Mesodermal cell (in vitro differentiated cells): ENCODE data around the gene MS4A4A.
"Not testable (repeated sequence)": the region's sequence is repeated elsewhere in the genome, so short reads cannot be mapped to it uniquely, and the experiment has no call there.

Experiments
- H3K27ac ChIP-seq: 2 replicates; pipeline ENCODE4 v1.7.0; 2013; ENCODE audit warnings: mild to moderate bottlenecking, low read depth, low read length, moderate library complexity; ENCODE audit not compliant: severe bottlenecking
- H3K36me3 ChIP-seq: 2 replicates; pipeline ENCODE4 v1.7.1; 2013; ENCODE audit warnings: mild to moderate bottlenecking, low read length, moderate library complexity; ENCODE audit not compliant: control insufficient read depth, insufficient read depth
- H3K4me1 ChIP-seq: one replicate; pipeline ENCODE4 v1.7.1; 2013; ENCODE audit warnings: mild to moderate bottlenecking, low read length; ENCODE audit not compliant: insufficient read depth, control insufficient read depth, poor library complexity, severe bottlenecking
- H3K4me3 ChIP-seq: 2 replicates; pipeline ENCODE4 v1.7.0; 2013; ENCODE audit warnings: low read length, control low read depth, mild to moderate bottlenecking; ENCODE audit not compliant: insufficient read depth, poor library complexity, severe bottlenecking; ENCODE audit errors: extremely low read depth
- H3K9me3 ChIP-seq: 2 replicates; pipeline ENCODE4 v1.7.1; 2013; ENCODE audit warnings: mild to moderate bottlenecking, low read length, moderate library complexity; ENCODE audit not compliant: control insufficient read depth
- WGBS, 2 experiments: methylation state at CpG; one replicate each; pipeline ENCODE4 v1.1.5; 2013; ENCODE audit warnings: missing lambda C conversion rate in 2 of 2; ENCODE audit not compliant: insufficient coverage in 2 of 2; 5-methylcytosine and 5-hydroxymethylcytosine counted together

Gene MS4A4A

GRCh38 chr11:60263402-60263801 is 17.1 kb upstream of the MS4A4A start:
- 83 to 98% methylated on average over 2 to 4 of the region's 4 CpGs for WGBS, 2 experiments

GRCh38 chr11:60264644-60265043 is 15.8 kb upstream of the MS4A4A start:
- WGBS, 2 experiments, result 60 to 73% methylated on average over 3 to 4 of the region's 5 CpGs
- Histone ChIP-seq H3K36me3 (no peaks in the 10 kb centered on the region), H3K4me3 (no peak overlapping the region)

More at GRCh38 chr11:60263402-60263801, 17.1 kb upstream of the MS4A4A start:
- no peaks in the 10 kb centered on the region for H3K36me3 ChIP-seq
- no peak overlapping the region for H3K27ac ChIP-seq
- H3K4me3 ChIP-seq, result no peak overlapping the region
- peaks cover 7% of the 10 kb centered on the region for H3K9me3 ChIP-seq
- H3K4me1 ChIP-seq, result no peaks in the 10 kb centered on the region

GRCh38 chr11:60265373-60266214 is 14.9 kb upstream of the MS4A4A start:
- H3K4me3 ChIP-seq, result no peak overlapping the region
- H3K4me1 ChIP-seq, result no peaks in the 10 kb centered on the region
- H3K36me3 ChIP-seq, result no peaks in the 10 kb centered on the region
- peaks cover 14% of the 10 kb centered on the region for H3K9me3 ChIP-seq
- WGBS, 2 experiments, result 17 to 20% methylated on average over 1 of the region's 4 CpGs
- no peak overlapping the region for H3K27ac ChIP-seq

More at GRCh38 chr11:60264644-60265043, 15.8 kb upstream of the MS4A4A start:
- Histone ChIP-seq H3K27ac (no peak overlapping the region), H3K4me1 (no peaks in the 10 kb centered on the region), H3K9me3 (peaks cover 6% of the 10 kb centered on the region)

GRCh38 chr11:60274416-60274815 is 6.0 kb upstream of the MS4A4A start:
- H3K4me1 ChIP-seq, result no peaks in the 10 kb centered on the region
- H3K27ac ChIP-seq, result no peak overlapping the region
- peaks cover 9% of the 10 kb centered on the region for H3K9me3 ChIP-seq
- H3K4me3 ChIP-seq, result no peak overlapping the region
- H3K36me3 ChIP-seq, result no peaks in the 10 kb centered on the region

GRCh38 chr11:60281485-60281884 is 1.0 kb downstream of the MS4A4A start:
- H3K9me3 ChIP-seq, result no peaks in the 10 kb centered on the region
- H3K36me3 ChIP-seq, result no peaks in the 10 kb centered on the region
- H3K27ac ChIP-seq, result no peak overlapping the region
- peaks cover 2% of the 10 kb centered on the region for H3K4me1 ChIP-seq
- 83 to 100% methylated on average over 1 of the region's 2 CpGs for WGBS, 2 experiments
- no peak overlapping the region for H3K4me3 ChIP-seq

GRCh38 chr11:60282286-60282685 is 1.8 kb downstream of the MS4A4A start:
- no peak overlapping the region for H3K4me3 ChIP-seq
- no peaks in the 10 kb centered on the region for H3K9me3 ChIP-seq
- WGBS, 2 experiments, result 71% methylated on average over 1 of the region's 2 CpGs; no CpG with 5 or more reads in 1 of the 2 experiments
- no peaks in the 10 kb centered on the region for H3K36me3 ChIP-seq
- H3K27ac ChIP-seq, result no peak overlapping the region
- peaks cover 2% of the 10 kb centered on the region for H3K4me1 ChIP-seq

- 65 to 80% methylated on average over 4 of the region's 7 CpGs for WGBS, 2 experiments
- H3K36me3 ChIP-seq, H3K4me3 ChIP-seq, H3K27ac ChIP-seq, H3K4me1 ChIP-seq, H3K9me3 ChIP-seq: not testable (repeated sequence)
Observed at GRCh38 chr11:60285411-60286126, 5.1 kb downstream of the MS4A4A start.

- Histone ChIP-seq H3K4me3 (no peak overlapping the region), H3K36me3 (no peaks in the 10 kb centered on the region), H3K27ac (no peak overlapping the region), H3K9me3 (no peaks in the 10 kb centered on the region), H3K4me1 (peaks cover 2% of the 10 kb centered on the region)
- 78% methylated on average over 1 of the region's 1 CpG; no CpG with 5 or more reads in 1 of the 2 experiments for WGBS, 2 experiments
Observed at GRCh38 chr11:60288531-60288930, 8.1 kb downstream of the MS4A4A start.

GRCh38 chr11:60292145-60292544 is 11.7 kb downstream of the MS4A4A start:
- H3K36me3 ChIP-seq, result no peaks in the 10 kb centered on the region
- no peak overlapping the region for H3K4me3 ChIP-seq
- WGBS, 2 experiments, result no CpG with 5 or more reads among the region's 2 CpGs
- no peaks in the 10 kb centered on the region for H3K9me3 ChIP-seq
- H3K27ac ChIP-seq, result no peak overlapping the region
- no peaks in the 10 kb centered on the region for H3K4me1 ChIP-seq

GRCh38 chr11:60301178-60301577 is 20.7 kb downstream of the MS4A4A start:
- H3K36me3 ChIP-seq, result no peaks in the 10 kb centered on the region
- no peak overlapping the region for H3K4me3 ChIP-seq
- peaks cover 18% of the 10 kb centered on the region for H3K4me1 ChIP-seq
- WGBS, 2 experiments, result 90 to 100% methylated on average over 1 to 2 of the region's 3 CpGs
- H3K9me3 ChIP-seq, result no peaks in the 10 kb centered on the region
- H3K27ac ChIP-seq, result no peak overlapping the region

- H3K4me3 ChIP-seq, H3K36me3 ChIP-seq, H3K27ac ChIP-seq, H3K9me3 ChIP-seq: not testable (repeated sequence)
- WGBS, 2 experiments, result 90 to 100% methylated on average over 2 to 5 of the region's 6 CpGs
- H3K4me1 ChIP-seq, result peaks cover 25% of the 10 kb centered on the region
Observed at GRCh38 chr11:60301884-60302283, 21.4 kb downstream of the MS4A4A start.
